Measurements from ENCODE around the gene SLC11A2.
"Not testable (repeated sequence)": the region's sequence is repeated elsewhere in the genome, so short reads cannot be mapped to it uniquely, and the experiment has no call there.

Gene SLC11A2

DNA sequence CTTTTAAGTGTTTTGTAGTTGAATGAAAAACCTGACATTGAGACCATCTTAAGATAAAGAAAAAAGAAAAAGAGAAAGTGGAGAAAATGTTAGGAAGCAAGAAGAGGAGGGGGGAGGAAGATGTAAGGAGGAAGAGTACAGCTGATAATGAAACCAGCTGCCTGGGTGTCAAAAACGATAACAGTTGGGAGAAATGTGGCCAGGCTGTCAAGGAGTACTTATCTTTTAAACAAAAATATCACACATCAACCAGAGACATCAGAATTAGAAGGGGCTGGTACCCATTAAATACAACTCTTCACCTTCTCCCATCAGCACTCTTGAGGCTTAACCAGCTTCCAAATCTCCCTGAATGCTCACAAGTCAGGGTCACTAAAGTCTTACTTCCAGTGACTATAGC lies 4.5 kb downstream of the SLC11A2 start:
- no peak for DNase-seq (ENCODE audit: low read depth)
- no peak overlapping the region for H3K4me3 ChIP-seq (ENCODE audit: low read depth, low read length)
- TF ChIP-seq MYC (IDR thresholded peaks at IDR 0.05; ENCODE audit: low read depth, low read length) (no peak), POLR2A (IDR thresholded peaks at IDR 0.05; ENCODE audit: extremely low read depth, insufficient read length) (no peak)
- TF ChIP-seq, protein P1, sequence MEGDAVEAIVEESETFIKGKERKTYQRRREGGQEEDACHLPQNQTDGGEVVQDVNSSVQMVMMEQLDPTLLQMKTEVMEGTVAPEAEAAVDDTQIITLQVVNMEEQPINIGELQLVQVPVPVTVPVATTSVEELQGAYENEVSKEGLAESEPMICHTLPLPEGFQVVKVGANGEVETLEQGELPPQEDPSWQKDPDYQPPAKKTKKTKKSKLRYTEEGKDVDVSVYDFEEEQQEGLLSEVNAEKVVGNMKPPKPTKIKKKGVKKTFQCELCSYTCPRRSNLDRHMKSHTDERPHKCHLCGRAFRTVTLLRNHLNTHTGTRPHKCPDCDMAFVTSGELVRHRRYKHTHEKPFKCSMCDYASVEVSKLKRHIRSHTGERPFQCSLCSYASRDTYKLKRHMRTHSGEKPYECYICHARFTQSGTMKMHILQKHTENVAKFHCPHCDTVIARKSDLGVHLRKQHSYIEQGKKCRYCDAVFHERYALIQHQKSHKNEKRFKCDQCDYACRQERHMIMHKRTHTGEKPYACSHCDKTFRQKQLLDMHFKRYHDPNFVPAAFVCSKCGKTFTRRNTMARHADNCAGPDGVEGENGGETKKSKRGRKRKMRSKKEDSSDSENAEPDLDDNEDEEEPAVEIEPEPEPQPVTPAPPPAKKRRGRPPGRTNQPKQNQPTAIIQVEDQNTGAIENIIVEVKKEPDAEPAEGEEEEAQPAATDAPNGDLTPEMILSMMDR (IDR thresholded peaks at IDR 0.05; ENCODE audit: low read depth, low read length), result no peak
- TF ChIP-seq, protein P2, sequence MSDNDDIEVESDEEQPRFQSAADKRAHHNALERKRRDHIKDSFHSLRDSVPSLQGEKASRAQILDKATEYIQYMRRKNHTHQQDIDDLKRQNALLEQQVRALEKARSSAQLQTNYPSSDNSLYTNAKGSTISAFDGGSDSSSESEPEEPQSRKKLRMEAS (IDR thresholded peaks at IDR 0.05; ENCODE audit: low read depth, low read length), result no peak

DNA sequence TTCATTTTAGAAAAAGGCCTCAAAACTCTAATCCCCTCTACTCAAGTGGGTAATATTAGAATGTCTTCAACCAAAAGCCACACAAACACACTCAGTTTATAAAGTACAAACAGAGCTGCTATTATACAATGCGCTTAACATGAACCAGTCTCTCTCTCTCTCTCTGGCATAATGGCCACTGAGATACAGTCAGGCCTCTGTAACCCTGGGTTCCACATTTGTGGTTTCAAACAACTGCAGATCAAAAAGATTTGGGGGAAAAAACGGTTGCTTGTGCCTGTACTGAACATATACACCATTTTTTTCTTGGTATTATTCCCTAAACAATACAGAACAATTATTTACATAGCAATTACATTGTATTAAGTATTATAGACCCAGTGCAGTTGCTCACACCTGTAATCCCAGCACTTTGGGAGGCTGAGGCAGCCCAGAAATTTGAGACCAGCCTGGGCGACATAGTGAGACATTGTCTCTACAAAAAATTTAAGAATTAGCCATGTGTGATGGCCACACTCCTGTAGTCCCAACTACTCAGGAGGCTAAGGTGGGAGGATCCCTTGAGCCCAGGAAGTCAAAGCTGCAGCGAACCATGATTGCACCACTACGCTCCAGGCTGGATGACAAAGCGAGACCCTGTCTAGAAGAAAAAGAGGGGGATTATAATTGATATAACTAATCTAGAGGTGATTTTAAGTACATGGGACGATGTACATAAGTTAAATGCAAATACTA lies 5.6 kb downstream of the SLC11A2 start:
- peak; percentile 60 for DNase-seq (ENCODE audit: low read depth)
- H3K4me3 ChIP-seq (ENCODE audit: low read depth, low read length), result no peak overlapping the region
- TF ChIP-seq, protein P1 (IDR thresholded peaks at IDR 0.05; ENCODE audit: low read depth, low read length), result no peak
- no peak for TF ChIP-seq POLR2A (IDR thresholded peaks at IDR 0.05; ENCODE audit: extremely low read depth, insufficient read length)
- TF ChIP-seq, protein P2 (IDR thresholded peaks at IDR 0.05; ENCODE audit: low read depth, low read length), result no peak
- no peak for TF ChIP-seq MYC (IDR thresholded peaks at IDR 0.05; ENCODE audit: low read depth, low read length)

DNA sequence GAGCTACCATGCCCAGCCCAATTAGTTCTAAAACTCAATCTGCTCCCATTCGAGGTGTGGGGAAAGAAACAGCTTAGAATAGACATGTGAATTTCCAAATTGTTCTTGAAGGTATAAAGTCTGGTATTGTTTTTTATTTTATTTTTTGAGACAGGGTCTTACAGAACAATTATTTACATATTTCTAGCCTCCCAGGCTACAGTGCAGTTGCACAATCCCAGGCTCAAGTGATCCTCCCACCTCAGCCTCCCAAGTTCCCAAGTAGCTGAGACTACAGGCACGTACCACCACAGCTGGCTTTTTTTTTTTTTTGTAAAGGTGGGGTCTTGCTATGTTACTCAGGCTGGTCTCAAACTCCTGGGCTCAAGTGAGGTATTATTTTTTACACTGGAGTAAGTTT lies 6.3 kb downstream of the SLC11A2 start:
- no peak for DNase-seq (ENCODE audit: low read depth)
- H3K4me3 ChIP-seq (ENCODE audit: low read depth, low read length), result no peak overlapping the region
- TF ChIP-seq, protein P2 (IDR thresholded peaks at IDR 0.05; ENCODE audit: low read depth, low read length), result no peak
- TF ChIP-seq, protein P1 (IDR thresholded peaks at IDR 0.05; ENCODE audit: low read depth, low read length), result no peak
- TF ChIP-seq MYC (IDR thresholded peaks at IDR 0.05; ENCODE audit: low read depth, low read length) (no peak), POLR2A (IDR thresholded peaks at IDR 0.05; ENCODE audit: extremely low read depth, insufficient read length) (no peak)

DNA sequence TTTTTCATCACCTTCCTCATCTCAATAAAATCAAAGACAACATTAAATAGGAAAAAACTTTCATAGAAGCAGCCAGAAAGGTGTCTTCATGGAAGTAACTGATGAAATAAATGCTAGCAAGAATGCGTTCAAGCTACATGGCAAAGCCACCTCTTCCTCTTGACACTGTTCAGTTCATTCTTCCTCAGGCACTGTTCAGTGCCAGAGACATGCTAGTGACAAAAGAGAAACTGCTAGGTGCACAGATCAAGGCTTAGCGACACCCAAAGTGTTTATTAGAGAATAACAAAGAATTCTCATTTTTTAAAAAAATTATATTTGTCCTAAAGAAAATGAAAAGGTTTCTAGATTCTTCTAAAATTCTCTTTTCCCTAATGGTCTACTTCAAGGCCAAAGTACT lies 7.2 kb downstream of the SLC11A2 start:
- no peak overlapping the region for H3K4me3 ChIP-seq (ENCODE audit: low read depth, low read length)
- DNase-seq (ENCODE audit: low read depth), result no peak
- no peak for TF ChIP-seq POLR2A (IDR thresholded peaks at IDR 0.05; ENCODE audit: extremely low read depth, insufficient read length)

DNA sequence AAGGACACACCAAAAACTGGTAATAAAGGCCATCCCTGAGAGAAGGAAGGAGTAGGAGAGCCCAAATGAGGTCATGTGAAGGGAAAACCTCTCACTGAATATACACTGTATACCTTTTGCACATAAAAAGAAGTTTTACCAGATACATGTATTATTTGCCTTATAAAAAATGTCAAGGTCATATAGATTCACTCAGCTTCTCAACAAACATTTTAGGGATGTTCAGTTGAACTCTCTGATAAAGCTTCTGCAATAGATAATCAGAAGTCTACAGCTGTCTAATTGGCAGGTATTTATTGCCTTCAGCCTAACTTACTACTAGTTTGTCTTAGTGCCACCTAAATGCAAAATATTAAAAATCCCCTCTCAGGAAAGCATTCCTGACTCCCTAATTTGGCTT lies 8.7 kb downstream of the SLC11A2 start:
- no peak for DNase-seq (ENCODE audit: low read depth)
- TF ChIP-seq, protein P1 (IDR thresholded peaks at IDR 0.05; ENCODE audit: low read depth, low read length), result no peak
- TF ChIP-seq POLR2A (IDR thresholded peaks at IDR 0.05; ENCODE audit: extremely low read depth, insufficient read length) (no peak), MYC (IDR thresholded peaks at IDR 0.05; ENCODE audit: low read depth, low read length) (no peak)
- TF ChIP-seq, protein P2 (IDR thresholded peaks at IDR 0.05; ENCODE audit: low read depth, low read length), result no peak
- no peak overlapping the region for H3K4me3 ChIP-seq (ENCODE audit: low read depth, low read length)

DNA sequence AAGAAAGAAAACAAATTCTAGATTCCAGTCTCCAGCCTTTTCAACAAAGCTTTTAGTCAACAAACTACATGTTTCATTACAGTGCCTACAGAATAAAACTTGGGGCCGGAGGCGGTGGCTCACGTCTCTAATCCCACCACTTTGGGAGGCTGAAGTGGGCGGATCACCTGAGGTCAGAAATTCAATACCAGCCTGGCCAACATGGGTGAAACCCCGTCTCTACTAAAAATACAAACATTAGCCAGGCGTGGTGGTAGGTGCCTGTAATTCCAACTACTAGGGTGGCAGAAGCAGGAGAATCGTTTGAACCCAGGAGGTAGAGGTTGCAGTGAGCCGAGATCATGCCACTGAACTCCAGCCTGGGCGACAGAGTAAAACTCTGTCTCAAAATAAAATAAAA lies 11.7 kb downstream of the SLC11A2 start:
- H3K4me3 ChIP-seq (ENCODE audit: low read depth, low read length); DNase-seq (ENCODE audit: low read depth): not testable (repeated sequence)

DNA sequence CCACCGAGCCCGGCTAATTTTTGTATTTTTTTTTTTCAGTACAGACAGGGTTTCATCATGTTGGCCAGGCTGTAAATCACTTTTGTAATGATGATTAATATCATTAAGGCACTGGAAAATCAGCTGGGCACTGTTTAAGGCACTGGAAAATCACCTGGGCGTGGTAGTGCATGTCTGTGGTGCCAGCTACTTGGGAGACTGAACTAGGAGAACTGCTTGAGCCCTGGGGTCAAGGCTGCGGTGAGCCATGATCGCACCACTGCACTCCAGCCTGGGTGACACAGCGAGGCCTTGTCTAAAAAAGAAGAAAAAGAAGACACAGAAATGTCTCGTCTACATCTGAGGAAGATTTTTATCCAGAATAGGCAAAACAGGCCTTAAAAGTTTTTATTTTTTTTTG lies 12.7 kb downstream of the SLC11A2 start:
- no peak for TF ChIP-seq MYC (IDR thresholded peaks at IDR 0.05; ENCODE audit: low read depth, low read length)
- TF ChIP-seq POLR2A (IDR thresholded peaks at IDR 0.05; ENCODE audit: extremely low read depth, insufficient read length), result no peak
- TF ChIP-seq, protein P1 (IDR thresholded peaks at IDR 0.05; ENCODE audit: low read depth, low read length), result no peak
- TF ChIP-seq, protein P2 (IDR thresholded peaks at IDR 0.05; ENCODE audit: low read depth, low read length), result no peak
- no peak for DNase-seq (ENCODE audit: low read depth)
- no peak overlapping the region for H3K4me3 ChIP-seq (ENCODE audit: low read depth, low read length)
